ENCODE results near the gene CAMTA1.

GRCh38 chr1:6942990-6943389 is 157.7 kb downstream of the CAMTA1 start:
- TF ChIP-seq POLR2A (IDR thresholded peaks at IDR 0.05; ENCODE audit: low read length) (no peak), GATA1 (IDR thresholded peaks at IDR 0.05; ENCODE audit: low read depth, low read length) (no peak)

Data from erythroblast (primary cell).